ENCODE measurements around the gene AGRN. TPM values are rescaled to one million over a fixed set of nuclear protein-coding genes. Genes with fewer than 3 reads are reported as not detected.

Gene AGRN
- total RNA-seq, 4 donors from 2014 or later, result 8.2 to 86.9 (median 26.2) TPM

- DNase-seq, result no peak
- no peaks in the 10 kb centered on the region for H3K27me3 ChIP-seq
- no peak overlapping the region for H3K27ac ChIP-seq
- TF ChIP-seq CTCF (IDR thresholded peaks at IDR 0.05) (no peak), POLR2A (IDR thresholded peaks at IDR 0.05) (no peak)
- H3K4me3 ChIP-seq, result no peak overlapping the region
- H3K4me1 ChIP-seq, result peaks cover 9 to 11% of the 10 kb centered on the region in 2 donors
- no peaks in the 10 kb centered on the region for H3K9me3 ChIP-seq
- intact Hi-C loops (cut with DNase I; ENCODE audit: low total_unique reads), result no loop called here
- no peaks in the 10 kb centered on the region for H3K36me3 ChIP-seq
Measured at GRCh38 chr1:1041092-1041523, 21.2 kb downstream of the AGRN start.

- intact Hi-C loops (cut with DNase I; ENCODE audit: low total_unique reads), result no loop called here
- Histone ChIP-seq H3K4me1 (peaks cover 9 to 11% of the 10 kb centered on the region in 2 donors), H3K27me3 (no peaks in the 10 kb centered on the region), H3K27ac (no peak overlapping the region), H3K9me3 (no peaks in the 10 kb centered on the region), H3K36me3 (no peaks in the 10 kb centered on the region), H3K4me3 (no peak overlapping the region)
- no peak for DNase-seq
- TF ChIP-seq CTCF (IDR thresholded peaks at IDR 0.05) (no peak), POLR2A (IDR thresholded peaks at IDR 0.05) (no peak)
Measured at GRCh38 chr1:1041873-1042272, 22.0 kb downstream of the AGRN start.

- no peaks in the 10 kb centered on the region for H3K36me3 ChIP-seq
- intact Hi-C loops (cut with DNase I; ENCODE audit: low total_unique reads), result no loop called here
- H3K9me3 ChIP-seq, result no peaks in the 10 kb centered on the region
- H3K4me3 ChIP-seq, result no peak overlapping the region
- TF ChIP-seq POLR2A (IDR thresholded peaks at IDR 0.05) (no peak), CTCF (IDR thresholded peaks at IDR 0.05) (no peak)
- H3K4me1 ChIP-seq, result peaks cover 9 to 11% of the 10 kb centered on the region in 2 donors
- no peaks in the 10 kb centered on the region for H3K27me3 ChIP-seq
- no peak overlapping the region for H3K27ac ChIP-seq
- no peak for DNase-seq
Measured at GRCh38 chr1:1042835-1043234, 22.9 kb downstream of the AGRN start.

- intact Hi-C loops (cut with DNase I; ENCODE audit: low total_unique reads), result no loop called here
- Histone ChIP-seq H3K9me3 (no peaks in the 10 kb centered on the region), H3K27me3 (no peaks in the 10 kb centered on the region), H3K36me3 (no peaks in the 10 kb centered on the region), H3K4me3 (no peak overlapping the region), H3K27ac (no peak overlapping the region), H3K4me1 (peaks cover 9 to 11% of the 10 kb centered on the region in 2 donors)
- no peak for DNase-seq
- no peak for TF ChIP-seq CTCF (IDR thresholded peaks at IDR 0.05)
- TF ChIP-seq POLR2A (IDR thresholded peaks at IDR 0.05), result no peak
Measured at GRCh38 chr1:1043411-1043810, 23.5 kb downstream of the AGRN start.

- Histone ChIP-seq H3K27me3 (no peaks in the 10 kb centered on the region), H3K4me3 (no peak overlapping the region), H3K4me1 (peaks cover 9 to 11% of the 10 kb centered on the region in 2 donors), H3K27ac (no peak overlapping the region), H3K9me3 (no peaks in the 10 kb centered on the region), H3K36me3 (no peaks in the 10 kb centered on the region)
- no peak for DNase-seq
- TF ChIP-seq POLR2A (IDR thresholded peaks at IDR 0.05) (no peak), CTCF (IDR thresholded peaks at IDR 0.05) (no peak)
- intact Hi-C loops (cut with DNase I; ENCODE audit: low total_unique reads), result no loop called here
Measured at GRCh38 chr1:1043921-1044320, 24.0 kb downstream of the AGRN start.
